Esophagus squamous epithelium (tissue), 5 donors: Measurements from ENCODE around the gene C20orf173. TPM values are rescaled to one million over a fixed set of nuclear protein-coding genes. Genes with fewer than 3 reads are reported as not detected.
"Not testable (repeated sequence)": the region's sequence is repeated elsewhere in the genome, so short reads cannot be mapped to it uniquely, and the experiment has no call there.

Experiments used
- DNase-seq: peaks from one replicate; lab custom pipeline; 2025; lab: John Stamatoyannopoulos, UW
- H3K27ac ChIP-seq, 4 donors: fragments of 200-600 bp; sonication (generic); one replicate each; pipeline ENCODE4 v1.5.1; 2016 to 2019; ENCODE audit warnings: mild to moderate bottlenecking in 1 of 4
- H3K27me3 ChIP-seq, 4 donors: fragments of 200-600 bp; sonication (generic); 1 replicate in 3 of 4; 2 replicates in 1 of 4; pipeline versions ENCODE4 v1.5.1 to v1.6.0; 2017 to 2021; ENCODE audit warnings: antibody characterized with exemption in 1 of 4
- H3K36me3 ChIP-seq, 3 donors: fragments of 200-600 bp; sonication (generic); one replicate each; pipeline ENCODE4 v1.5.1; 2016 to 2019
- H3K4me1 ChIP-seq, 3 donors: fragments of 200-600 bp; sonication (generic); one replicate each; pipeline ENCODE4 v1.5.1; 2017 to 2019
- H3K4me3 ChIP-seq, 4 donors: fragments of 200-600 bp; sonication (generic); 1 replicate in 3 of 4; 2 replicates in 1 of 4; pipeline ENCODE4 v1.5.1; 2016 to 2019; ENCODE audit warnings: mild to moderate bottlenecking in 2 of 4, moderate library complexity in 1 of 4
- H3K9me3 ChIP-seq, 3 donors: fragments of 200-600 bp; sonication (generic); one replicate each; pipeline ENCODE4 v1.5.1; 2016 to 2019
- CTCF ChIP-seq, 6 experiments: fragments of 450-650 bp in 4 of 6; fragments of 200-600 bp in 2 of 6; sonication (generic) in 2 of 6; IDR thresholded peaks; one replicate each; pipeline ENCODE4 v1.5.1; 2016 to 2019; ENCODE audit warnings: antibody characterized with exemption in 6 of 6, mild to moderate bottlenecking in 4 of 6, moderate library complexity in 4 of 6
- POLR2A ChIP-seq, 4 donors: fragments of 450-650 bp; IDR thresholded peaks; one replicate each; pipeline ENCODE4 v1.6.1; 2017; ENCODE audit warnings: antibody characterized with exemption in 4 of 4, mild to moderate bottlenecking in 4 of 4, moderate library complexity in 3 of 4
- WGBS, 2 donors: methylation state at CpG; one replicate each; pipeline ENCODE4 v1.1.5; 2018; 5-methylcytosine and 5-hydroxymethylcytosine counted together
- intact Hi-C: fragments of 100-400 bp; cut with DNase I; formaldehyde crosslinking; loops from one replicate; pipeline ENCODE4 v1.15.0; 2022
- total RNA-seq, 4 donors: library from RNA; depleted of rRNA; stranded (reverse); fragments of >200 nt; gene quantifications; one replicate each; pipeline ENCODE4 v1.1.0, GENCODE V29; 2016
- donor health status: DM: yes; HTN: yes; CAD: no.

C20orf173 gene
- total RNA-seq, 4 donors from 2014 or later = not detected

- WGBS, 2 donors = 90 to 92% methylated on average over 12 to 20 of the region's 24 CpGs
Measured at GRCh38 chr20:35559042-35559693, 29.7 kb upstream of the C20orf173 start.

DNA sequence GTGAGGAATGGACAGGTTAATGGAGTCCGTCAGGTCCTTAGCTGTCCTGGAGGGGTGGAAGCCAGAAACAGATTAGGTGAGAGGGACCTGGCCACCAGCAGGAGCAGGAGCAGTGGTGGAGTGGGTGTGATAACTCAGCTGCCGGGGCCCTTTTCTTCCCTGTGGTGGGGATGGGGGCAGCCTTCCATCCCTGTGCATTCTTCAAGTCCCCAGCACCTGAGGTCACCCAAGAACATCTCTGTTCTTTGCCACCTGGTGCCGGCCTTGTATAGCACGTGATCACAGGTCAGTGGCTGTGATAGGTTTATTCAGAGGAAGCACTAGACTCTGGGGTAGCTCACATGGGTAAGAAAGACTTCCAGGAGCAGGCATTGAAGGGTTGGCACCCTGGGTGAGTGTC lies 29.0 kb upstream of the C20orf173 start:
- no peak for DNase-seq
- TF ChIP-seq POLR2A (IDR thresholded peaks at IDR 0.05) (no peak), CTCF (IDR thresholded peaks at IDR 0.05) (no peak)
- Histone ChIP-seq H3K9me3 (no peaks in the 10 kb centered on the region), H3K27me3 (no peaks in the 10 kb centered on the region), H3K4me1 (no peaks in the 10 kb centered on the region), H3K36me3 (peaks cover 18 to 53% (median 21%) of the 10 kb centered on the region in 3 donors), H3K27ac (no peak overlapping the region), H3K4me3 (no peak overlapping the region)
- 77 to 84% methylated on average over 2 of the region's 4 CpGs for WGBS, 2 donors
- intact Hi-C loops = no loop called here

More at GRCh38 chr20:35559042-35559693, 29.7 kb upstream of the C20orf173 start:
- Histone ChIP-seq H3K27me3 (no peaks in the 10 kb centered on the region), H3K9me3 (no peaks in the 10 kb centered on the region), H3K4me1 (no peaks in the 10 kb centered on the region), H3K36me3 (peaks cover 16 to 46% (median 21%) of the 10 kb centered on the region in 3 donors), H3K4me3 (no peak overlapping the region), H3K27ac (no peak overlapping the region)
- DNase-seq = no peak
- TF ChIP-seq CTCF (IDR thresholded peaks at IDR 0.05) (no peak), POLR2A (IDR thresholded peaks at IDR 0.05) (no peak)
- intact Hi-C loops = no loop called here

- H3K9me3 ChIP-seq = no peaks in the 10 kb centered on the region
- H3K27ac ChIP-seq = no peak overlapping the region
- H3K27me3 ChIP-seq = no peaks in the 10 kb centered on the region
- TF ChIP-seq CTCF (IDR thresholded peaks at IDR 0.05) (no peak), POLR2A (IDR thresholded peaks at IDR 0.05) (no peak)
- peaks cover 18 to 69% (median 21%) of the 10 kb centered on the region in 3 donors for H3K36me3 ChIP-seq
- no peaks in the 10 kb centered on the region for H3K4me1 ChIP-seq
- H3K4me3 ChIP-seq = no peak overlapping the region
- DNase-seq = no peak
- intact Hi-C loops = no loop called here
- WGBS, 2 donors = 97 to 100% methylated on average over 2 to 5 of the region's 8 CpGs
Measured at GRCh38 chr20:35556871-35557270, 27.4 kb upstream of the C20orf173 start.

DNA sequence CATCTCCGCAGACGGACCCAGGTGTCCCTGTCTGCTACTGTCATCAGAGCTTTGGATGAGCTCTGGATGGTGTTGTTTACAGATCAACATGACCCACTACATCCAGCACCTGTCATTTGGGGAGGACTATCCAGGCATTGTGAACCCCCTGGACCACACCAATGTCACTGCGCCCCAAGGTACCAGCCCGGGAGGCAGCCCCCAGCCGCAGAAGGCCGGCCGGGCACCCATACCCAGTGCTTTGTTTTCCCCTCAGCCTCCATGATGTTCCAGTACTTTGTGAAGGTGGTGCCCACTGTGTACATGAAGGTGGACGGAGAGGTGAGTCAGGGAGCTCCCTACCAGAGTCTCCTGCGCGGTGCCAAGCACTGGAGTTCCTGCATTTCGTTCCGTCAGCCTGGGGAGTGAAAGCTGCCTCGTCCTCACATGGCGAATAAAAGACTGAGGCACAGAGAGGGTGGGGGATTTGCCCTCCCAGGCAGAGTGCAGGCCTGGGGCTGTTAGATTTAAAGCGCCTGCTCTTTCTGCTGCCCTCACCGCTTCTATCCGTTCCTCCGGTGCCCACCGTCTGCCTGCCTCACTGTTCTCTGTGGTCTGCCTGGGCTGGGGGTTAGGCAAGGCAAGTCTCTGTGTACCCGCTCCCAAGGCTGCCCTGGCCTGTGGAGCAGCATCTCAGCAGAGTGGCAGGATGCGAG lies 26.6 kb upstream of the C20orf173 start:
- DNase-seq = no peak
- WGBS, 2 donors = 94 to 96% methylated on average over 11 to 13 of the region's 21 CpGs
- peaks cover 21 to 77% (median 23%) of the 10 kb centered on the region in 3 donors for H3K36me3 ChIP-seq

GRCh38 chr20:35555461-35555860 lies 26.0 kb upstream of the C20orf173 start:
- H3K36me3 ChIP-seq = peaks cover 21 to 83% (median 23%) of the 10 kb centered on the region in 3 donors
- H3K9me3 ChIP-seq, H3K27me3 ChIP-seq, H3K27ac ChIP-seq, H3K4me1 ChIP-seq, DNase-seq, intact Hi-C loops, H3K4me3 ChIP-seq: not testable (repeated sequence)
- WGBS, 2 donors = 83 to 93% methylated on average over 3 of the region's 4 CpGs

More for the DNA sequence above, 26.6 kb upstream of the C20orf173 start:
- H3K27me3 ChIP-seq = no peaks in the 10 kb centered on the region
- no peak overlapping the region for H3K27ac ChIP-seq
- no peak overlapping the region for H3K4me3 ChIP-seq
- H3K4me1 ChIP-seq = no peaks in the 10 kb centered on the region
- TF ChIP-seq CTCF (IDR thresholded peaks at IDR 0.05) (no peak), POLR2A (IDR thresholded peaks at IDR 0.05) (no peak)
- intact Hi-C loops = no loop called here
- H3K9me3 ChIP-seq = no peaks in the 10 kb centered on the region
